ENCODE results near the gene CORO2A.

Gene CORO2A, protein sequence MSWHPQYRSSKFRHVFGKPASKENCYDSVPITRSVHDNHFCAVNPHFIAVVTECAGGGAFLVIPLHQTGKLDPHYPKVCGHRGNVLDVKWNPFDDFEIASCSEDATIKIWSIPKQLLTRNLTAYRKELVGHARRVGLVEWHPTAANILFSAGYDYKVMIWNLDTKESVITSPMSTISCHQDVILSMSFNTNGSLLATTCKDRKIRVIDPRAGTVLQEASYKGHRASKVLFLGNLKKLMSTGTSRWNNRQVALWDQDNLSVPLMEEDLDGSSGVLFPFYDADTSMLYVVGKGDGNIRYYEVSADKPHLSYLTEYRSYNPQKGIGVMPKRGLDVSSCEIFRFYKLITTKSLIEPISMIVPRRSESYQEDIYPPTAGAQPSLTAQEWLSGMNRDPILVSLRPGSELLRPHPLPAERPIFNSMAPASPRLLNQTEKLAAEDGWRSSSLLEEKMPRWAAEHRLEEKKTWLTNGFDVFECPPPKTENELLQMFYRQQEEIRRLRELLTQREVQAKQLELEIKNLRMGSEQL

GRCh38 chr9:98192503-98193335 lies at the start of gene CORO2A:
CORO2A (minus strand) TSS chr9:98192637; CDS start chr9:98157660, 34,977 bp downstream.
- no peaks in the 10 kb centered on the region for H4K20me1 ChIP-seq (ENCODE audit: insufficient read depth, low read length)
- no peak within 1 kb of the TSS for H3K27ac ChIP-seq (ENCODE audit: low read depth, low read length, poor library complexity, severe bottlenecking)
- H3K9me2 ChIP-seq (ENCODE audit: low read depth, low read length): no peaks in the 10 kb centered on the region
- H3K79me2 ChIP-seq (ENCODE audit: insufficient read depth, low read length): no peaks in the 10 kb centered on the region
- 0 out of 2 replicates have a peak, but pooled peaks cover 5% of the 10 kb centered on the region for H3F3A ChIP-seq (ENCODE audit: insufficient read depth, low read length)
- TF ChIP-seq EZH2 (IDR thresholded peaks at IDR 0.05; ENCODE audit: borderline replicate concordance, low read length): no peak
- TF ChIP-seq, protein P1, sequence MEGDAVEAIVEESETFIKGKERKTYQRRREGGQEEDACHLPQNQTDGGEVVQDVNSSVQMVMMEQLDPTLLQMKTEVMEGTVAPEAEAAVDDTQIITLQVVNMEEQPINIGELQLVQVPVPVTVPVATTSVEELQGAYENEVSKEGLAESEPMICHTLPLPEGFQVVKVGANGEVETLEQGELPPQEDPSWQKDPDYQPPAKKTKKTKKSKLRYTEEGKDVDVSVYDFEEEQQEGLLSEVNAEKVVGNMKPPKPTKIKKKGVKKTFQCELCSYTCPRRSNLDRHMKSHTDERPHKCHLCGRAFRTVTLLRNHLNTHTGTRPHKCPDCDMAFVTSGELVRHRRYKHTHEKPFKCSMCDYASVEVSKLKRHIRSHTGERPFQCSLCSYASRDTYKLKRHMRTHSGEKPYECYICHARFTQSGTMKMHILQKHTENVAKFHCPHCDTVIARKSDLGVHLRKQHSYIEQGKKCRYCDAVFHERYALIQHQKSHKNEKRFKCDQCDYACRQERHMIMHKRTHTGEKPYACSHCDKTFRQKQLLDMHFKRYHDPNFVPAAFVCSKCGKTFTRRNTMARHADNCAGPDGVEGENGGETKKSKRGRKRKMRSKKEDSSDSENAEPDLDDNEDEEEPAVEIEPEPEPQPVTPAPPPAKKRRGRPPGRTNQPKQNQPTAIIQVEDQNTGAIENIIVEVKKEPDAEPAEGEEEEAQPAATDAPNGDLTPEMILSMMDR (IDR thresholded peaks at IDR 0.05; ENCODE audit: low read length): peak; percentile 46; the same call in 1 of the 2 replicates
- no peaks in the 10 kb centered on the region for H3K36me3 ChIP-seq (ENCODE audit: insufficient read depth, low read length)
- no peaks in the 10 kb centered on the region for H3K27me3 ChIP-seq (ENCODE audit: insufficient read depth, low read length)
- no peaks in the 10 kb centered on the region for H3K9me3 ChIP-seq (ENCODE audit: low read length)
- peak within 1 kb of the TSS; percentile 71 for H3K9ac ChIP-seq (ENCODE audit: low read length)
- peaks cover 7% of the 10 kb centered on the region for H3K4me1 ChIP-seq (ENCODE audit: insufficient read depth, low read length, severe bottlenecking)
- no peak within 1 kb of the TSS for H2AFZ ChIP-seq (ENCODE audit: low read length)
- peak within 1 kb of the TSS; percentile 75 for H3K4me3 ChIP-seq (ENCODE audit: low read depth, low read length, poor library complexity, severe bottlenecking)
- peak within 1 kb of the TSS; percentile 90 for H3K4me2 ChIP-seq (ENCODE audit: low read length)

GRCh38 chr9:98241357-98242300 lies 49.2 kb upstream of the CORO2A start:
- Histone ChIP-seq H3K4me2 (ENCODE audit: low read length) (no peak overlapping the region), H3F3A (ENCODE audit: insufficient read depth, low read length) (no peaks in the 10 kb centered on the region), H3K9me3 (ENCODE audit: low read length) (no peaks in the 10 kb centered on the region), H3K4me3 (ENCODE audit: low read depth, low read length, poor library complexity, severe bottlenecking) (no peak overlapping the region), H3K27me3 (ENCODE audit: insufficient read depth, low read length) (no peaks in the 10 kb centered on the region), H3K9me2 (ENCODE audit: low read depth, low read length) (no peaks in the 10 kb centered on the region), H4K20me1 (ENCODE audit: insufficient read depth, low read length) (no peaks in the 10 kb centered on the region), H3K36me3 (ENCODE audit: insufficient read depth, low read length) (no peaks in the 10 kb centered on the region), H3K9ac (ENCODE audit: low read length) (no peak overlapping the region), H3K4me1 (ENCODE audit: insufficient read depth, low read length, severe bottlenecking) (no peaks in the 10 kb centered on the region), H3K79me2 (ENCODE audit: insufficient read depth, low read length) (no peaks in the 10 kb centered on the region), H3K27ac (ENCODE audit: low read depth, low read length, poor library complexity, severe bottlenecking) (no peak overlapping the region), H2AFZ (ENCODE audit: low read length) (no peak overlapping the region)
- TF ChIP-seq, protein P1 (IDR thresholded peaks at IDR 0.05; ENCODE audit: low read length): peak; percentile 12; the same call in 1 of the 2 replicates
- no peak for TF ChIP-seq EZH2 (IDR thresholded peaks at IDR 0.05; ENCODE audit: borderline replicate concordance, low read length)

- H3K4me1 ChIP-seq (ENCODE audit: insufficient read depth, low read length, severe bottlenecking): no peaks in the 10 kb centered on the region
- no peak overlapping the region for H3K27ac ChIP-seq (ENCODE audit: low read depth, low read length, poor library complexity, severe bottlenecking)
- H3K36me3 ChIP-seq (ENCODE audit: insufficient read depth, low read length): no peaks in the 10 kb centered on the region
- no peaks in the 10 kb centered on the region for H3F3A ChIP-seq (ENCODE audit: insufficient read depth, low read length)
- no peaks in the 10 kb centered on the region for H3K79me2 ChIP-seq (ENCODE audit: insufficient read depth, low read length)
- no peaks in the 10 kb centered on the region for H4K20me1 ChIP-seq (ENCODE audit: insufficient read depth, low read length)
- no peaks in the 10 kb centered on the region for H3K9me3 ChIP-seq (ENCODE audit: low read length)
- H3K4me2 ChIP-seq (ENCODE audit: low read length): no peak overlapping the region
- no peak overlapping the region for H3K4me3 ChIP-seq (ENCODE audit: low read depth, low read length, poor library complexity, severe bottlenecking)
- H3K27me3 ChIP-seq (ENCODE audit: insufficient read depth, low read length): no peaks in the 10 kb centered on the region
- H2AFZ ChIP-seq (ENCODE audit: low read length): no peak overlapping the region
- H3K9ac ChIP-seq (ENCODE audit: low read length): no peak overlapping the region
- TF ChIP-seq EZH2 (IDR thresholded peaks at IDR 0.05; ENCODE audit: borderline replicate concordance, low read length): no peak
- TF ChIP-seq, protein P1 (IDR thresholded peaks at IDR 0.05; ENCODE audit: low read length): no peak
- no peaks in the 10 kb centered on the region for H3K9me2 ChIP-seq (ENCODE audit: low read depth, low read length)
Observed at GRCh38 chr9:98240475-98240874, 48.0 kb upstream of the CORO2A start.
